GM21381 (cell line): Measurements from ENCODE around the gene CNTNAP4.

Experiments
- ATAC-seq: cut with Tn5 transposase; IDR thresholded peaks from one replicate; pipeline ENCODE4 v1.9.1; 2021; ENCODE audit warnings: mild to moderate bottlenecking, moderate library complexity; ENCODE audit not compliant: unreplicated experiment

The CNTNAP4 gene

GRCh38 chr16:76387994-76388393 is 110.8 kb downstream of the CNTNAP4 start:
- ATAC-seq: no peak

- ATAC-seq: no peak
These were observed 111.9 kb downstream of the CNTNAP4 start for GRCh38 chr16:76389126-76389525.

- ATAC-seq: no peak
These were observed 113.3 kb downstream of the CNTNAP4 start for GRCh38 chr16:76390476-76390875.

- ATAC-seq: no peak
These were observed 119.8 kb downstream of the CNTNAP4 start for GRCh38 chr16:76396977-76397376.

GRCh38 chr16:76409706-76410105 is 132.5 kb downstream of the CNTNAP4 start:
- no peak for ATAC-seq

- no peak for ATAC-seq
These were observed 144.4 kb downstream of the CNTNAP4 start for GRCh38 chr16:76421571-76421970.

GRCh38 chr16:76428858-76429257 is 151.7 kb downstream of the CNTNAP4 start:
- no peak for ATAC-seq

- no peak for ATAC-seq
These were observed 164.2 kb downstream of the CNTNAP4 start for GRCh38 chr16:76441391-76441790.

GRCh38 chr16:76441876-76442275 is 164.7 kb downstream of the CNTNAP4 start:
- no peak for ATAC-seq

- no peak for ATAC-seq
These were observed 166.8 kb downstream of the CNTNAP4 start for GRCh38 chr16:76443973-76444372.

GRCh38 chr16:76444832-76445231 is 167.6 kb downstream of the CNTNAP4 start:
- no peak for ATAC-seq

GRCh38 chr16:76445815-76446214 is 168.6 kb downstream of the CNTNAP4 start:
- ATAC-seq: no peak

- ATAC-seq: no peak
These were observed 169.1 kb downstream of the CNTNAP4 start for GRCh38 chr16:76446251-76446650.

GRCh38 chr16:76450890-76451289 is 173.7 kb downstream of the CNTNAP4 start:
- ATAC-seq: no peak

GRCh38 chr16:76455257-76455656 is 178.1 kb downstream of the CNTNAP4 start:
- no peak for ATAC-seq

- ATAC-seq: no peak
These were observed 178.8 kb downstream of the CNTNAP4 start for GRCh38 chr16:76456016-76456415.

- no peak for ATAC-seq
These were observed 181.9 kb downstream of the CNTNAP4 start for GRCh38 chr16:76459111-76459510.

GRCh38 chr16:76461836-76462235 is 184.6 kb downstream of the CNTNAP4 start:
- no peak for ATAC-seq

GRCh38 chr16:76464955-76465620 is 187.9 kb downstream of the CNTNAP4 start:
- ATAC-seq: no peak

GRCh38 chr16:76466871-76467270 is 189.7 kb downstream of the CNTNAP4 start:
- no peak for ATAC-seq

- no peak for ATAC-seq
These were observed 196.8 kb downstream of the CNTNAP4 start for GRCh38 chr16:76474048-76474447.

GRCh38 chr16:76478105-76478504 is 200.9 kb downstream of the CNTNAP4 start:
- no peak for ATAC-seq

GRCh38 chr16:76483307-76483909 is 206.2 kb downstream of the CNTNAP4 start:
- ATAC-seq: no peak
